ENCODE measurements around the gene PHKA2.

PHKA2 gene

DNA sequence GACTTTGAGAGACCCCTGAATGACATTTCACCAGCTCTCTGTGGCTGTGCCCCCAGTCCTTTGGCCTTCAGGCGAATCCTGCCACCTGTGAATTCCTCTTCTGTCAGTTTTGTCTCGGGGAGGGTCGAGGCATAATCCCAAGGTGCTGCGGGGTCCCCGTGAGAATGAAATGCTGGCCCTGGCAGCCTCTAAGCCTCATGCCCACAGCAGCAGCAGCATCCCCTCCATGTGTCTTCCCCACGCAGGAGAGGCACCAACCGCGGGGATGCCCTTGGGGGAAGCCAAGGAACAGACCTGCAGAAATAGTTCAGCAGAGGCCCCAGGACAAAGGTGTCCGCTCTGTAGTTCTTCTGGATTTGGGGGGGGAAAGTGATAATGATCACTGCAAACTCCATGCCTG lies 104.8 kb downstream of the PHKA2 start:
- TF ChIP-seq, protein P1, sequence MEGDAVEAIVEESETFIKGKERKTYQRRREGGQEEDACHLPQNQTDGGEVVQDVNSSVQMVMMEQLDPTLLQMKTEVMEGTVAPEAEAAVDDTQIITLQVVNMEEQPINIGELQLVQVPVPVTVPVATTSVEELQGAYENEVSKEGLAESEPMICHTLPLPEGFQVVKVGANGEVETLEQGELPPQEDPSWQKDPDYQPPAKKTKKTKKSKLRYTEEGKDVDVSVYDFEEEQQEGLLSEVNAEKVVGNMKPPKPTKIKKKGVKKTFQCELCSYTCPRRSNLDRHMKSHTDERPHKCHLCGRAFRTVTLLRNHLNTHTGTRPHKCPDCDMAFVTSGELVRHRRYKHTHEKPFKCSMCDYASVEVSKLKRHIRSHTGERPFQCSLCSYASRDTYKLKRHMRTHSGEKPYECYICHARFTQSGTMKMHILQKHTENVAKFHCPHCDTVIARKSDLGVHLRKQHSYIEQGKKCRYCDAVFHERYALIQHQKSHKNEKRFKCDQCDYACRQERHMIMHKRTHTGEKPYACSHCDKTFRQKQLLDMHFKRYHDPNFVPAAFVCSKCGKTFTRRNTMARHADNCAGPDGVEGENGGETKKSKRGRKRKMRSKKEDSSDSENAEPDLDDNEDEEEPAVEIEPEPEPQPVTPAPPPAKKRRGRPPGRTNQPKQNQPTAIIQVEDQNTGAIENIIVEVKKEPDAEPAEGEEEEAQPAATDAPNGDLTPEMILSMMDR (IDR thresholded peaks at IDR 0.05; ENCODE audit: low read depth, low read length) = no peak

GRCh38 chrX:18877469-18877868 lies 106.4 kb downstream of the PHKA2 start:
- TF ChIP-seq, protein P1 (IDR thresholded peaks at IDR 0.05; ENCODE audit: low read depth, low read length) = no peak
- no peak overlapping the region for H3K4me3 ChIP-seq (ENCODE audit: low read depth, low read length)

More for the DNA sequence above, 104.8 kb downstream of the PHKA2 start:
- H3K4me3 ChIP-seq (ENCODE audit: low read depth, low read length) = no peak overlapping the region

GRCh38 chrX:18875256-18875878 lies 108.5 kb downstream of the PHKA2 start:
- TF ChIP-seq, protein P1 (IDR thresholded peaks at IDR 0.05; ENCODE audit: low read depth, low read length) = no peak
- H3K4me3 ChIP-seq (ENCODE audit: low read depth, low read length) = no peak overlapping the region

GRCh38 chrX:18874560-18875255 lies 109.2 kb downstream of the PHKA2 start:
- TF ChIP-seq, protein P1 (IDR thresholded peaks at IDR 0.05; ENCODE audit: low read depth, low read length) = no peak
- H3K4me3 ChIP-seq (ENCODE audit: low read depth, low read length) = no peak overlapping the region

GRCh38 chrX:18873836-18874235 lies 110.1 kb downstream of the PHKA2 start:
- TF ChIP-seq, protein P1 (IDR thresholded peaks at IDR 0.05; ENCODE audit: low read depth, low read length) = no peak
- H3K4me3 ChIP-seq (ENCODE audit: low read depth, low read length) = no peak overlapping the region

- H3K4me3 ChIP-seq (ENCODE audit: low read depth, low read length) = no peak overlapping the region
- TF ChIP-seq, protein P1 (IDR thresholded peaks at IDR 0.05; ENCODE audit: low read depth, low read length) = no peak
Observed at GRCh38 chrX:18873189-18873791, 110.6 kb downstream of the PHKA2 start.

- TF ChIP-seq, protein P1 (IDR thresholded peaks at IDR 0.05; ENCODE audit: low read depth, low read length) = no peak
- H3K4me3 ChIP-seq (ENCODE audit: low read depth, low read length) = no peak overlapping the region
Observed at GRCh38 chrX:18872621-18873020, 111.3 kb downstream of the PHKA2 start.

Data from WI38 (cell line).